NCI-H1436 (cell line): ENCODE data around the gene GDPD5.

ENCODE experiments used
- DNase-seq: peaks from one replicate; lab custom pipeline; 2025; lab: John Stamatoyannopoulos, UW

Gene GDPD5

DNA sequence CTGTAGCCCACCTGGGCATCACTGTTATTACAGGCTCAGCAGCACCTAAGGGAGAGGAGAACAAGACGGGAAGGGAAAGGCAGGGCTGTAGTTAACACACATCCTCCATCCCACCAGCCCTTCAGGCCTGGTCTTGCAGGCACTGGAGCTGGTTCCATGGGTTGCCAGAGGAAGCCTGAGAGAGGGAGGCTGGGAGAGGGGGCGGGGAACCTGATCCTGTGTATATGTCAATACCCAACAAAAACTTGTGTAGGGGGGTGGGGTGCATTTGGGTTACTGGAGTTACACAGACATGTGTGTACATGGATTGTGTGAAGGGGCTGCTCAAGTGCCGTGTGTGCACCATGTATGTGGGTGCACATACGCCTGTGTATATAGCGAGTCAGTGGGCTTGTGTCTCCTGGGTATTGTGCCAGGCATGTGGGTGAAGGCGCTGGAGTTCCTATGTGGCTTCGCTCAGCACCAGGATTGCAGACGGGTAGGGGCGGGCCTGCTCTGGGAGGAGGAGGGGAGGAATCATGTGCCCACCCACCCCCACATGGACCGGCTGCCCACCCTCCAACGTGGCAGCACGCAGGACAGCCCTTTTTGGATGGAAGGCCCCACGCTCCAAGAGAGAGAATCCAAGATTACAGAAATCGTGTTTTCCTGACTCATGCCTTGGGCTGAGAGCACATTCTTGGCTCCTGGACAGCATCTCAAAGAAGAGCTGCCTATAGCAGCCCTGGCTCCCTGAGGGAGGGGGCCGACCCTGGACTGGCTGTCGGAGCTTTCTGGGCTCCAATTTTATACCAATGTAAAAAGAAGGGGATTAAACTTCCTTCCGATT lies 32.1 kb upstream of the GDPD5 start:
- no peak for DNase-seq

DNA sequence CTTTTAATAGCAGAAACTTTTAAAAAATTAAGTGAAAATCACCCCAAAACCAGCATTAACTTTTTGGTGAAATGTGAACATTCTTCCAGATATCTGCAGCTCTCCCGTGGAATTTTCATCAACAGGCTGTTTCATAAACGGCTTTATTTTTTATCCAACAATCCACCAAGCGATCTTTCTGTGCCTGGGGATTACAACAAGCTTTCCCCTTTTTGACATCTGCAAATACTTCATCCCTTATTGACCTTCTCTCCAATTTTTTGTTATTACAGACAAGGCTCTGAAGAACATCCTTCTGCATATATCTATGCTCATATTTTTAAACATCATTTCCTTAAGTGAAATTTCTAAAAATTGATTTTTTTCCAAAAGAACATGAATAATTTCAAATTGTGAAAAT lies 30.5 kb upstream of the GDPD5 start:
- DNase-seq, result no peak

DNA sequence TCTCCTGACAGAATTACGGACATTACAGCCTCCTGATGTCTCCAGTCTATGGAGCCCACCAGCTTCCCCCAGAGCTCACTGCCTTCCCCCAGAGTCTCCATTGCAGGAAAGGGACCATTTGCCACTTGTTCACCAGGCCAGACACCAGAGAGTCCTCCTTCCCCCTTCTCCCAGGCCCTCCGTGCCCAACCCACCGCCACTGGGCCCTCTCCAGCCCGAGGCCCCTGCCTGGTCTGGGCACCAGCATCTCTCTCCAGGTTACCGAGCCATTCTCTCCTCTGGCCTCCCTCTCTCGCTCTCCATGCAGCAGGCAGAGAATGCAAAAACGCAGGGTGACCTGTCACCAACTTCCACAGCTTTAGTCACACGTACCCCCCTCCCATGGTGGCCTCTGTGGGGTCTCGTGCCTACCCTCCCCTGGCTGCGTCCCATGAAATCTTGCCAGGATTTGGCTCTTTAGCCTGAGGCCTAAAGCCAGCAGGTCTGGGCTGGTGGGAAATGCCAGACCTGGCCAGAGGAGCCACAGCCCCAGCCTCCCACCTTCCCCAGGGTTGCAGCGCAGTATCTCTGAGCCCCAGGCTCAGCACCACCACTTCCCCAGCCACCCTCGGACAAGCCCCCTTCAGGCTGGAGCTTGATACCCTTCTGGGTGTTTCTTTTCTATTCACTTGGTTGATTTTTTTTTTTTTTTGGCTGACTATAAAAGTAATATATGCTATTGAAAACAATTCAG lies 29.5 kb upstream of the GDPD5 start:
- DNase-seq, result no peak

DNA sequence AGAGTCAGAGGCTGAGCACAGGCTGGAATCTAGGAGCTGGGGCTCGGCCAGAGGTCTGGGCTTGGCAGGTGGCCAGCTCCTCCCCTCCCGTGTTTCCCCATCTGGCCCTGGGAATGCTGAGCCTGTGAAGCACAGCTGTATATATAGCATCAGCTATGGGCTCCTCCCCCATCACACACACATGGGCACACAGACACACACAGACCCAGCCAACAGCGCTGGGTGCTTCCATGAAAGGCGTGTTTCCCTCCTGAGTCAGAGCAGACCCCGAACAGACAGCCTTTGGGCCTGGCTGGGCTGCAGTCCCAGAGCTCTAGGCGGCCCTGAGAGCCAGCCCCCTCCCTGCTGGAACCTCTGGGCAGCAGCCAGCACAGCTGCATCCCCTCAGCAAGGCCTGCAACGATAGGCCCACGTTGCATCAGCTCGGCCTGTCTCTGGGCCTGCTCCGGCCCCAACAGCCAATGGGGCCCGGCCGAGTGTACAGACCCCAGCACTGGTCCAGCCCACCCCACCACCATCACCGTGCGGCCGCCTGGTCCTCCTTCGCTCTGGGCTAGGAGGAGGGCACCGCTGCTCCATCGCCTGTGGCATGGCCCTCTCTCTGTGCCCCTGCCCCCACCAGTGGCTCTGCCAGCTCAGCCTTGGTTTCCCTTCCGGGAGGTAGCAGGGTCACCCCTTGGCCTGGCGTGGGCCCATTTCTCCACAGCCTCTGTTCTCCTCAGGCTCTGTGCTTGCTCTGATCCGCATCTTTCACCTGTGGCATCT lies 28.7 kb upstream of the GDPD5 start:
- DNase-seq, result no peak

DNA sequence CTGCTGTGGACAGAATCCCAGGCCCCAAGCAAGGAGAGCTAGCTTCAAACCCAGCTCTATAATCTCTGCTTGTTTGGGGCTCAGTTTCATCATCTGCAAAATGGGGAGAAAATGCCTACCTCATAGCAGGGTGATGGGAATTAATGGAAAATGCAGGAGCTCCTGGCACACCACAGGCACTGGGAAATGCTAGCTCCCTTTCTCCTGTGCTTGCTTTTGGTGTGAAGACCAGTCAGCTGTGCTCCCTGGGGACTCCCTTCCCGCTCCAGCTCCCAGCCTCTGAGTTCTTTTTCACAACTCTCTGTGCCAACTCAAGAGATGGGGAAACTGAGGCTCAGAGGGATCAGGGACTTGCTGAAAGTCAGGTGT lies 28.1 kb upstream of the GDPD5 start:
- DNase-seq, result no peak

DNA sequence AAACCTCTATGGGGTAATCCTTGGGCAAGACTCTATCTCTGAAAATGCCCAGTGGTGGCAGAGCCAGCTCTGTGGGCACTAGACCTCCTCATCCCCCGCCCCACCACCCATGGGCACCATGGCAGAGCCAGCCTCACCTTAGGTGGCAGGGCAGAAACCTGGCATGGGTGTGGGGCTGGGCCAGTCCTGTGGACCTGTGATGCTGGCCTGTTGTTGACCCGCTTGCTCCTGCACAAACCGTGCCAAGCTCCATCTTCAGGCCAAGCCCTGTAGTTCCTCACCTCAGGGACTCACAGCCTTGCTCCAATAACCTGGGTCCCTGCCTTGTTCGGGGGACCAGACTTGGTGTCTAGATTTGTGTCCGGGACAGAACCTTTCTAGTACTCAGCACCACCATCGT lies 27.4 kb upstream of the GDPD5 start:
- no peak for DNase-seq

DNA sequence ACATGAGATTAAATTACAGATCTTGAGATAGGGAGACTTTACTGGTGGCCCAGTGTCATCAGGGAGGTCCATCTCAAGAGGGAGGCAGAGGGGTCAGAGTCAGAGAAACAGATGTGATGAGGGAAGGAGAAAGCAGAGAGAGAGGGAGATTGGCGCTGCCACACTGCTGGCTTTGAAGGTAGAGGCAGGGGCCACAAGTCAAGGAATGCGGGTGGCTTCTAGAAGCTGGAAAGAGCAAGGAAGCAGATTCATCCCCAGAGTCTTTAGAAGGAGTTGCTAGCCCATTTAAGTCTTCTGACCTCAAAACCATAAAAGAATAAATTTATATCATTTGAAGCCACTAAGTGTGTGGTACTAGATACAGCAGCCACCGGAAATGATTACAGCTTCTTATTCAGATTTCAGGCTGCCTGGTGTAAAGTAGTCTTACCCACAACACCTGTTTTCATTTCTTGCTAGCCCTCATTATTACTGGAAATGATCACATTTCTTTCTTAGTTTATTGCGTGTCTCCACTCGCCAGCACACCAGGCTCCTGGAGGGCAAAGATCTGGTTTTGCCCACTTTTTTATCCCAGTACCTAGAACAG lies 23.7 kb upstream of the GDPD5 start:
- no peak for DNase-seq

DNA sequence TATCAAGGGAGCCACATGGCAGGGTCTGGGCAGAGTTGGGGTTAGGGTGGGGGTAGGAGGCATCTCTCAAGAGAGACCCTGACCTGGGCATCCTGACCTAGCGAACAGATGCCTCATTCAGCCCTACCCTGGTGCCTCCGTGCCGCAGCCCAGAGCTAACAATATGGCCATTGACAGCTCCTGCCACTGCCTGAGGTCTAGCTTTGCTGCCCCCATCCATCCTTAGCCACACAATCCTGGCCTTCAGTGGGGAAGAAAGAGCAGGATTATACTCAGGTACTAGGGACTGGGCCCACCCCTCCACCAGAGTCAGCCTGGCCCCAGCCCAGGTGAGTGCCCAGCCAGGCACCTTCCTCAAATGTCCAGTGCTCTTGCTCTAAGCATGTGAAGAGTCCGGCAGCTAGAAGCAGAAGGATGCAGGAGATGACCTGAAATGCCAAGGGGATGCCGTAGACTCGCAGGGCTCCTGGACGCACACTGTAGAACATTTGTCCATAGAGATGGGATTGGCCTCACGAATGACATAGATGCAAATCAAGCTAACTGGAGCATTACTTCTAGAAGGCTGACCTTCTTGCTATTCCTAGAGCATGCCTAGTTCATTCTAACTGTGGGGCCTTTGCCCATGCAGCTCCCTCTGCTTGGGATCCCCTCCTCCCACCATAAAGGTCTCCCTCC lies 23.0 kb upstream of the GDPD5 start:
- no peak for DNase-seq

DNA sequence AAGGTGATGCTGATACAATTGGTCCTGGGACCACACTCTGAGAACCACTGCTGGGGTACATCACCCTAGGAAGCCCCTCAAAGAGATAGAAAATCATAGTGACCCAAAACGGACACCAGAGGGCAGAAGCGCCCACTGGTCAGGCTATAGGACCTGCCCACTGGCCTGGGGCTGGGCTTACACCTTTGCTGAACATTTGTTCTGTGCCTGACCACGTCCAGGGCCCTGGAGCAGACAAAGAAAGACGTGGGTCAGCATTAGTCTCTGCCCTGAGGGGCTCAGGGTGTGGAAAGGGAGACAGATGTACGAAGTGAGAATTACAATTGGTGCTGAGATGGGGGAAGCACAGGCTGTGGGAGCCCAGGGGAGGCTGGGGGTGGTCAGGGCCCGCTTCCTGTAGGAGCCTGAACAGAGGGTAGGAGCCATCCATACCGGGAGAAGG lies 21.9 kb upstream of the GDPD5 start:
- DNase-seq, result peak; percentile 25

DNA sequence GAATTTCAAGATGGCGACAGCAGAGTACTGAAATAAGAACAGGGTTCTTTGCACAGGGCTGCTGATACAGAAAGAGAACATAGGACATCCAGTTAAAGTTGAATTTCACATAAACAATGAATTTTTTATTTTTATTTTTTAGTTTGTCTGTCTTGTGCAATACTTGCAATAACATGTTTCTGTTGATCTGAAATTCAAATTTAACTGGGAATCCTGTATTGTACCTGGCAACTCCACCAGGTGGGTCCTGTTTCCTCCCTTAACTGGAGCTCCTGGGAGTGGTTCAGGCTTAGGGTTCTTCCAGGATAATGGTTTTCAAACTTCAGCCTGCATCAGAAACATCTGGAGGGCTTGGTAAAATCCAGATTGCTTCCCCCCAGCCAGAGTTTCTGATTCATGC lies 21.4 kb upstream of the GDPD5 start:
- no peak for DNase-seq

DNA sequence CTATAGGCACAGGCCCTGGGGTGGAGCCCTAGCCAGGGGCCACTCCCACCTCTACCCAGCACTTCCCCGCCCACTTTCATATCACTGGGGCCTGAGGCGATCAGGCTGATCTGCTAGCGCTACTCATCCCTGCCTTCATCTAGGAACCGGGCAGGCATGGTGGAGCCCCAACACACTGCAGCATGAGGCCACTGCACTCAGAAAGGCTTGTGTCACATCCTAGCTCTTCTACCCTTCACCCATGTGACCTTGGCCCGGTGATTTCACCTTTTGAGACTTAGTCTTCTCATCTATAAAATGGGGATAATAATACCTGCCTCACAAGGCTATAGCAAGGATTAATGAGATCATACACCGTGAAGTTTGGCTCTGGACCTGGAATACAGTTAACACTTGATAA lies 18.1 kb upstream of the GDPD5 start:
- no peak for DNase-seq

DNA sequence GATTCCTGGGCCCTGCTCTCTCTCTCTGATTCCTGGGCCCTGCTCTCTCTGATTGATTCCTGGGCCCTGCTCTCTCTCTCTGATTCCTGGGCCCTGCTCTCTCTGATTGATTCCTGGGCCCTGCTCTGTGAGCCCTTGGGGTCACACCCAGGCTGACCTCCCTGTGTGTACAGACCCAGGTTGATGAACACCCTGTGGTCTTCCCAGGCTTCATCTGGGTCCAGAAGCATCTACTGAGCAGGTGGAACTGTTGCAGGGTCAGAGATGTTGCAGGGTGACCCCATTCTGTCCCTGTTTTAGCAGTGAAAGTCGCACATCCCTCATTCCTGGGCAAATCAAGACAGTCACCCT lies 16.3 kb upstream of the GDPD5 start:
- no peak for DNase-seq

DNA sequence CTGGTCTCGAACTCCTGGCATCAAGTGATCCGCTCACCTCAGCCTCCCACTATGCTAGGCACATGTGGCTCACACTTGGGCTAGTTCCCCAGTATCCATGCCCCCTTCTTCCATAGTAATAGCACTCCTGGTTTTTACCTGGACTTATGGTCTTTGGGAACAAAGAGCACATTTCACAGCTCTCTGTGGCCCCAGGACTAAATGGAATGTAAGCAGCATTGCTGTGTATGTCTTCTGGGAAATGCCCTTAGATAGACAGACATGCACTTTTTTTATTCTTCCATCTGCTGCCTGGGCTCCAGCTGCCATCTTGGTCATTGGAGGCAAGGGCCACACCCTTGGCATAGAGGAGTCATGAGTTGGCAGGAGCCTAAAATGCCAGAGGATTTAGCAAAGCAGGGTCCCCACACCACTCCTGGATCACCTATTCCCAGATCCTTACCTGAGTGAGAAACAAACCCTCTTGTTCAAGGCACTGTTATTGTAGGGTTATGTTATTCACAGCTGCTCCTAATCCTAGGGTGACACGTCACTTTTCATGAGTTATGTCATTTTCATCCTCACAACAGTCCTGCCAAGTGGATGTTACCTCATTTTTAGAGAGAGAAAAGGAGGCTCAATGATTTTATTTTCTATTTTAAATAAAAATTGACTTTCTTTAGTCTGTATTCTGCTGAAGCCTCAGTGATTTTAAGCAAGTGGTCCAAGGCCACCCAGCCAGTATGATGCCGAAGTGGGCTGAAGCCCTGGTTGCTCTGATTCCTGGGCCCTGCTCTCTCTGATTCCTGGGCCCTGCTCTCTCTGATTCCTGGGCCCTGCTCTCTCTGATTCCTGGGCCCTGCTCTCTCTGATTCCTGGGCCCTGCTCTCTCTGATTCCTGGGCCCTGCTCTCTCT lies 15.7 kb upstream of the GDPD5 start:
- no peak for DNase-seq

DNA sequence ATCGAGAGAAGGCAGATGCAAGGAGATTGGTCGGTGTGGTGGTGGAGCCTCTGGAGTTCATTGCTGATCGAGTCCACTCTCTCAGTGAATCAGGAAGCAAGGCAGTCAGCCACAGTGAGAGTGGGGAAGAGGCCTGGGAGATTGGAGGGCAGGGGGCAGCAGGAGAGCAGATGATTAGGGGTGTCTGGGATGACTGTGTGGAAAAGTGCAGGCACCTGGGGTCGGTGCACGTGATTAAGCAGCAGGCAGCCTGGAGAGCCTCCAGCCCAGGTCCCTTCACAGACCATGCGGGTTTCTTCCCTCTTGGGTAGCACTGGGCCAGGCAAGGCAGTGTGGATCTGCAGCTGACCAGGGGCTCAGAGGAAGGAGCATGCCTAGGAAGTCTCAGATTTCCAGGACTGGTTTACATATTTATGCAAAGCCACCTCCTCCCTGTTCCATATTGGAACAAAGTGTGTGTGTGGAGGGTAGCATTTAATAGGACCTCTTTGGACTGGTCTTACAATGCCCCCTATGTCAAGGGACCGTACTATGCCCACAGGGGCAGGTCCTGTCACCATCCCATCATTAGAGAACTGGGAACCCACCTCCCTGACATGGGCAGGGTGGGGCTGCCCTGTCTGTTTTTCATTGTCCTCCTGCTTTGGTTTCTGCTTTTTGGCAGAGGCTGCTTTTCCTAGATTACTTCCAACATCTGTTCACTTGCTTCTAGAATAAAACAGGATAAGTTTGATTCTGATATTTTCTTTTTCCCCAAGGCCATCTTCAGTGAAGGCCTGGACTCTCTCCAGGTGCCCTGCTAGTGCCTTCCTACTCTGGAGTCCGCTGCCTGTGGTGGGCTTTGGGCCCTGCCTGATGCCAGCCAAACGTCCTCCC lies 14.0 kb upstream of the GDPD5 start:
- DNase-seq, result no peak

DNA sequence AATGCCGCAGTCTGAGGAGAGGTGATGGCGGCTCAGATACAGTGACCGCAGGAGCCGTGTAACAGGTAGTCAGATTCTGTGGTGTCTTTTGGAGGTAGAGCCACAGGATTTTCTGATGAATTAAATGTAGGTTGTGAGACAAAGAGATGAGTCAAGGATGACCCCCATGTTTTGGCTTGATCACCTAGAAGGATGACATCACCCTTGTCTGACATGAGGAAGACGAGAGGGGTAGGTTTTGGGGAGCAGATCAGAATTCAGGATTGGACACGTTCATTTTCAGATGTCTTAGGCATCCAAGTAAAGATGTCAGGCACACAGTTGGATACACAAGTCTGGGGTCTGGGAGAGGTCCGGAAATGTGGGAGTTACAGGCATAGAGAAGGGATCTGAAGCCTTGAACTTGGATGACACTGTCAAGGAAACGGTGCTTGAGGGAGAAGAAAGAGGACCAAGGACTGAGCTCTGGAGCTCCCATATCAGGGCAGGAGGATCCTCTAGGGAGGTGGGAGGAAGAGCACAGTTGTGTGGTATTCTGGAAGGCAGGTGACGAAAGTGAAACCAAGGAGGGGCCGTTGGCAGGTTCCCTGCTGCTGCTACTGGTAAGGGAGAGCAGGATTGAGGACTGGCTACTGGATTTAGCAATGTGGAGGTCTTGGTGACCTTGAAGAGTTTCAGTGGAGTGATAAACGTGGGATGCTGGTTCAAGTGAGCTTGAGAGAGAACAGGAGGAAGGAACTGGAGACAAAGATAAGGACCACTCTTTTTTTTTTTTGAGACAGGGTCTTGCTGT lies 12.6 kb upstream of the GDPD5 start:
- DNase-seq, result no peak

DNA sequence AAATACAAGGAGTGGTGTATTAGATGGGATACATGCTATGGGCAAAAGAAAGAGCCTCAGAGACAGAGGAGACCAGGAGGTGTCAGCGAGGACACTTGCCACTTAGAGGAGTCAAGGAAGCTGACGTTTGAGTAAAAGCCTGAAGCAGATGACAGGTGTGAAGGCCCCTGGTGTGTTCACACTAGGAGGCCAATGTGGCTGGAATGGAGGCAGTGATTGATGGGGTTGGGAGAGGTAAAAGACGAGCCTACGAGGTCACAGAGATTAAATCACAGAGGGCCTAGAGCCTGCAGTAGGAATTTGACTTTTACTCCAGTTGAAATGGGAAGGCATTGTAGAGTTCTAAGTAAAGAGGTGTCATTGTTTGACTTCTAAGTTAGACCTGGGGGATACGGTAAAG lies 12.0 kb upstream of the GDPD5 start:
- no peak for DNase-seq

DNA sequence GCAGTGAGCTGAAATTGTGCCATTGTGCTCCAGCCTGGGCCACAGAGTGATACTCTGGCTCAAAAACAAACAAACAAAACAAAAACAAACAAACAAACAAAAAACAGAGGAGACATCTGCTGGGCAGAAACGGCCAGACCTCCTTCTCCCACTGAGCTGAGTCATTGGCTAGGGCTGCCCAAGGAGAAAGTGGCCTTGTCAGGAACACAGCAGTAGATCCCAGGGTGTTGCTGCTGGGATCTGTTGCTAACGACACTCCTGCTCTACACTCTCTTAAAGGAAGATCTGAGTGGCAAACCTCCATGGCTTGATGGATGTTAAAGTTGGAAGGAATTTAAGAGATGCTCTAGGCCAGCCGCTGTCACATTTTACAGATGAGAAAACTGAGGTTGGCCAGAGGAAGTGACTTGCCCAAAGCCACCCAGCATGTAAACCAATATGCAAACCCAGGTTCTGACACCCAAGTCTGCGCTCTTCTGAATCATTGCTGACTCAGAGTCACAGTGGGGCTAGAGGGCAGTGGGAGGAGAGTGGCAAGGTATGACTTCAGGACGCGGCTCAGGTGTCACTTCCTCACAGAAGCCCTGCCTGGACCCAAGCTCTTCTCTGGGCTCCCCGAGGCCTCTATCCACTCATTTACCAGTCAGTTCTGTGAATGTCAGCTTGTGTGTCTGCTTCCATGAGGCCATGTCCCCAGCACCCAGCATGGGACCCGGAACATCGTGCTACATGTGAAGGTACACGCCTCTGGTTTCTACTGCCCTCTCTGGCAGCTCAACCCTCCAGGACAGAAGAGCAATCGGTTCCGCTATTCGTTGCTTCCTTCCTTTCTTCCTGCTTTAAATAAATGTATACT lies 11.3 kb upstream of the GDPD5 start:
- DNase-seq, result no peak

DNA sequence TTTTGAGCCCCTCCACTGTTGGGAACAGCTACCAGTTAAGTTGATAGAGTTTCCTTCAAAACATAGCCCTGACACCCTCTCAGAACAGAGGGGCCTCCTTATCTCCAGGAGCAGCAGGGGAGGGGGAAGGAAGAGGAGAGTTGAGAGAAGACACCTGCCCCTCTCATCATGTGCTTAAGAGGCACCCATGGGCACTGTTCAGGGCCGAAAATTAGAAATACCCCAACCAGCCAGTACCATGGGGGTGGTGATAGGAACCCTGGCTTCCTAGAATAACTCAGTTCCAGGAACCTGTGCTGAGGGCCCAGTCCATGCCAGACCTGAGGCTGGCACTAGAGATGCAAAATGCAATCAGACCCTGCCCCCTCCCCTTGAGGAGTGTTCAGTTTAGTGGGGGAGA lies 9.3 kb upstream of the GDPD5 start:
- DNase-seq, result no peak
